Measurements from ENCODE around the gene SYTL5. TPM values are rescaled to one million over a fixed set of nuclear protein-coding genes. Genes with fewer than 3 reads are reported as not detected.
A peak's percentile ranks its signal among the peaks of the same experiment; 100 is the strongest.

The SYTL5 gene
- polyA plus RNA-seq, 1 donor (not counting 4 experiments of a cell fraction or from before 2014, with no cell fraction given): 0.09 TPM

DNA sequence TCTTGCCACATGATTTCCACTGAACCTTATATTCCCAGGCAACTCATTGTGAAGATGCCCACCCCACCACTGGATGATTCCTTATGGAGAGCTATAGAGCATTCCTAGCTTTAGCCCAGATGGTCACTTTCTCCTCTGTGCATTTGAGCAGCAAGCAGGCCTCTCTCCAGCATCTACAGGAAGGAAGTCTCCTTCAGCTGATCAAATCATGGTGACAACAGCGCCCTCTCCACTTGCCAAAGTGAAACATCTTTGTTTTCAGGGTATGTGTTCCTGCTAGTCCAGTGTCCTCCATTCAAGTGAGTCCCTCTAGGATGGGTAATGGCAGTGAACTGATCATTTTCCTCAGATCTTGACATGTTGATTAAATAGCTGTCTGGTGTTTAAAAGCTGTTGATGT, 10.9 kb upstream of the SYTL5 start:
- FAIRE-seq: no peak

GRCh38 chrX:37997096-37997495, 9.3 kb upstream of the SYTL5 start:
- H3K9ac ChIP-seq (ENCODE audit: control insufficient read depth, extremely low read depth, insufficient read depth, low read length): no peak overlapping the region
- peaks cover 18% of the 10 kb centered on the region for H3K4me1 ChIP-seq (ENCODE audit: control insufficient read depth, extremely low read depth, insufficient read depth, low read length)
- no peak overlapping the region for H3K27ac ChIP-seq (ENCODE audit: control insufficient read depth, insufficient read depth, low read length)
- no peak overlapping the region for H3K4me2 ChIP-seq (ENCODE audit: control insufficient read depth, extremely low read depth, insufficient read depth, low read depth, low read length)
- H3K9me3 ChIP-seq (ENCODE audit: control insufficient read depth, low read depth, low read length): no peaks in the 10 kb centered on the region
- H3K27me3 ChIP-seq (ENCODE audit: control insufficient read depth, extremely low read depth, insufficient read depth, low read length): no peaks in the 10 kb centered on the region
- H4K20me1 ChIP-seq (ENCODE audit: control insufficient read depth, extremely low read depth, insufficient read depth, low read length): peaks cover 2% of the 10 kb centered on the region
- dilution Hi-C loops (cut with MboI; ENCODE audit: extremely low pct_ligation_motif_present, low sequenced_read_pairs): no loop called here
- no peak overlapping the region for H3K4me3 ChIP-seq (ENCODE audit: control insufficient read depth in 2 of 3, extremely low read depth in 1 of 3, insufficient read depth in 2 of 3, low read depth in 1 of 3, low read length in 3 of 3)
- no peaks in the 10 kb centered on the region for H3K79me2 ChIP-seq (ENCODE audit: control insufficient read depth, insufficient read depth, low read length)
- no peak for TF ChIP-seq EZH2 (IDR thresholded peaks at IDR 0.05; ENCODE audit: low read length)
- DNase-seq (ENCODE audit: low read depth, low spot score) (no peak), FAIRE-seq (no peak)
- no peaks in the 10 kb centered on the region for H3K36me3 ChIP-seq (ENCODE audit: control insufficient read depth in 2 of 2, extremely low read depth in 1 of 2, insufficient read depth in 2 of 2, low read length in 2 of 2)
- H2AFZ ChIP-seq (ENCODE audit: control insufficient read depth, low read length): no peak overlapping the region
- H3K9me1 ChIP-seq (ENCODE audit: control insufficient read depth, extremely low read depth, insufficient read depth, low read length): no peaks in the 10 kb centered on the region

More for the DNA sequence above, 10.9 kb upstream of the SYTL5 start:
- Histone ChIP-seq H3K9me3 (ENCODE audit: control insufficient read depth, low read depth, low read length) (no peaks in the 10 kb centered on the region), H3K27ac (ENCODE audit: control insufficient read depth, insufficient read depth, low read length) (no peak overlapping the region), H3K4me1 (ENCODE audit: control insufficient read depth, extremely low read depth, insufficient read depth, low read length) (peaks cover 18% of the 10 kb centered on the region), H3K36me3 (ENCODE audit: control insufficient read depth in 2 of 2, extremely low read depth in 1 of 2, insufficient read depth in 2 of 2, low read length in 2 of 2) (no peaks in the 10 kb centered on the region), H4K20me1 (ENCODE audit: control insufficient read depth, extremely low read depth, insufficient read depth, low read length) (peaks cover 2% of the 10 kb centered on the region), H3K79me2 (ENCODE audit: control insufficient read depth, insufficient read depth, low read length) (no peaks in the 10 kb centered on the region), H2AFZ (ENCODE audit: control insufficient read depth, low read length) (no peak overlapping the region), H3K27me3 (ENCODE audit: control insufficient read depth, extremely low read depth, insufficient read depth, low read length) (no peaks in the 10 kb centered on the region), H3K9ac (ENCODE audit: control insufficient read depth, extremely low read depth, insufficient read depth, low read length) (no peak overlapping the region), H3K9me1 (ENCODE audit: control insufficient read depth, extremely low read depth, insufficient read depth, low read length) (no peaks in the 10 kb centered on the region), H3K4me3 (ENCODE audit: control insufficient read depth in 2 of 3, extremely low read depth in 1 of 3, insufficient read depth in 2 of 3, low read depth in 1 of 3, low read length in 3 of 3) (no peak overlapping the region), H3K4me2 (ENCODE audit: control insufficient read depth, extremely low read depth, insufficient read depth, low read depth, low read length) (no peak overlapping the region)
- dilution Hi-C loops (cut with MboI; ENCODE audit: extremely low pct_ligation_motif_present, low sequenced_read_pairs): no loop called here
- TF ChIP-seq, protein P1, sequence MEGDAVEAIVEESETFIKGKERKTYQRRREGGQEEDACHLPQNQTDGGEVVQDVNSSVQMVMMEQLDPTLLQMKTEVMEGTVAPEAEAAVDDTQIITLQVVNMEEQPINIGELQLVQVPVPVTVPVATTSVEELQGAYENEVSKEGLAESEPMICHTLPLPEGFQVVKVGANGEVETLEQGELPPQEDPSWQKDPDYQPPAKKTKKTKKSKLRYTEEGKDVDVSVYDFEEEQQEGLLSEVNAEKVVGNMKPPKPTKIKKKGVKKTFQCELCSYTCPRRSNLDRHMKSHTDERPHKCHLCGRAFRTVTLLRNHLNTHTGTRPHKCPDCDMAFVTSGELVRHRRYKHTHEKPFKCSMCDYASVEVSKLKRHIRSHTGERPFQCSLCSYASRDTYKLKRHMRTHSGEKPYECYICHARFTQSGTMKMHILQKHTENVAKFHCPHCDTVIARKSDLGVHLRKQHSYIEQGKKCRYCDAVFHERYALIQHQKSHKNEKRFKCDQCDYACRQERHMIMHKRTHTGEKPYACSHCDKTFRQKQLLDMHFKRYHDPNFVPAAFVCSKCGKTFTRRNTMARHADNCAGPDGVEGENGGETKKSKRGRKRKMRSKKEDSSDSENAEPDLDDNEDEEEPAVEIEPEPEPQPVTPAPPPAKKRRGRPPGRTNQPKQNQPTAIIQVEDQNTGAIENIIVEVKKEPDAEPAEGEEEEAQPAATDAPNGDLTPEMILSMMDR (optimal IDR thresholded peaks at IDR 0.05 in 1 of 3, IDR thresholded peaks at IDR 0.05 in 1 of 3, conservative IDR thresholded peaks at IDR 0.05 in 1 of 3; ENCODE audit: extremely low read depth in 1 of 3, insufficient read depth in 2 of 3, low read length in 3 of 3): peak in 2 of 3 experiments; percentile 4 to 19
- no peak for TF ChIP-seq EZH2 (IDR thresholded peaks at IDR 0.05; ENCODE audit: low read length)
- no peak for DNase-seq (ENCODE audit: low read depth, low spot score)
